NK-92 treated with Interleukin-12 subunit alpha and Interleukin-12 subunit beta, amount 100 ng/mL, for 24 hours (cell line): ENCODE results near the gene GUCA2A.

Experiments used
- DNase-seq: peaks from one replicate; lab custom pipeline; 2025; lab: John Stamatoyannopoulos, UW

The GUCA2A gene

GRCh38 chr1:42130061-42130660 lies 34.4 kb downstream of the GUCA2A start:
- no peak for DNase-seq

GRCh38 chr1:42128964-42129363 lies 35.6 kb downstream of the GUCA2A start:
- no peak for DNase-seq

- DNase-seq: no peak
These were observed 36.0 kb downstream of the GUCA2A start for GRCh38 chr1:42128499-42128898.

GRCh38 chr1:42127767-42128166 lies 36.8 kb downstream of the GUCA2A start:
- no peak for DNase-seq

- no peak for DNase-seq
These were observed 39.0 kb downstream of the GUCA2A start for GRCh38 chr1:42125552-42125951.

- no peak for DNase-seq
These were observed 42.1 kb downstream of the GUCA2A start for GRCh38 chr1:42122408-42122807.

- DNase-seq: no peak
These were observed 46.4 kb downstream of the GUCA2A start for GRCh38 chr1:42118125-42118524.

- no peak for DNase-seq
These were observed 47.3 kb downstream of the GUCA2A start for GRCh38 chr1:42117214-42117613.

GRCh38 chr1:42114229-42114628 lies 50.3 kb downstream of the GUCA2A start:
- no peak for DNase-seq
